Neural cell (in vitro differentiated cells): Measurements from ENCODE around the gene SPAG7. TPM values are rescaled to one million over a fixed set of nuclear protein-coding genes. Genes with fewer than 3 reads are reported as not detected.

ENCODE experiments used
- H2AFZ ChIP-seq: fragments of 200-600, 300-800 bp; sonication (generic), shearing (Covaris generic); 2 replicates; pipeline ENCODE4 v1.6.0; 2014; ENCODE audit warnings: low read depth, mild to moderate bottlenecking, antibody characterized with exemption, low read length, moderate library complexity
- H3F3A ChIP-seq: fragments of 200-600 bp; shearing (Covaris generic); 2 replicates; pipeline ENCODE4 v1.6.1; 2016; ENCODE audit warnings: mild to moderate bottlenecking, moderate library complexity, mixed read lengths, antibody characterized with exemption, low read length; ENCODE audit not compliant: insufficient read depth, poor library complexity, severe bottlenecking
- H3K27ac ChIP-seq: fragments of 200-600, 300-800 bp; sonication (generic), shearing (Covaris generic); 2 replicates; pipeline ENCODE4 v1.5.1; 2014; ENCODE audit warnings: mild to moderate bottlenecking, low read length, moderate library complexity
- H3K27me3 ChIP-seq: fragments of 300-800, 200-600 bp; sonication (generic), shearing (Covaris generic); 2 replicates; pipeline ENCODE4 v1.6.0; 2014; ENCODE audit warnings: mild to moderate bottlenecking, low read depth, low read length, moderate library complexity; ENCODE audit not compliant: insufficient read depth
- H3K36me3 ChIP-seq: fragments of 300-800, 200-600 bp; sonication (generic), shearing (Covaris generic); 2 replicates; pipeline ENCODE4 v1.5.1; 2014; ENCODE audit warnings: mild to moderate bottlenecking, antibody characterized with exemption, low read length, moderate library complexity; ENCODE audit not compliant: insufficient read depth
- H3K4me2 ChIP-seq: fragments of 300-800, 200-600 bp; sonication (generic), shearing (Covaris generic); 2 replicates; pipeline ENCODE4 v1.6.0; 2014; ENCODE audit warnings: mild to moderate bottlenecking, low read length
- H3K4me3 ChIP-seq: fragments of 300-800, 200-600 bp; sonication (generic), shearing (Covaris generic); 2 replicates; pipeline ENCODE4 v1.5.1; 2014; ENCODE audit warnings: mild to moderate bottlenecking, low read length, moderate library complexity
- H3K79me2 ChIP-seq: fragments of 200-600 bp; shearing (Covaris generic); replicated peaks from 2 replicates; pipeline ENCODE4 v1.6.0; 2014; ENCODE audit warnings: mild to moderate bottlenecking, low read length, moderate library complexity; ENCODE audit not compliant: insufficient read depth
- H3K9ac ChIP-seq: fragments of 300-800, 200-600 bp; sonication (generic), shearing (Covaris generic); 2 replicates; pipeline ENCODE4 v1.6.1; 2016; ENCODE audit warnings: mild to moderate bottlenecking, low read length, mixed read lengths
- H3K9me2 ChIP-seq: fragments of 200-600 bp; shearing (Covaris generic); 2 replicates; pipeline ENCODE4 v1.6.1; 2016; ENCODE audit warnings: mild to moderate bottlenecking, low read length, mixed read lengths; ENCODE audit not compliant: insufficient read depth
- H3K9me3 ChIP-seq: fragments of 200-600, 300-800 bp; sonication (generic), shearing (Covaris generic); 2 replicates; pipeline ENCODE4 v1.6.1; 2016; ENCODE audit warnings: mild to moderate bottlenecking, mixed run types, low read length, moderate library complexity, mixed read lengths
- H4K20me1 ChIP-seq: fragments of 200-600 bp; shearing (Covaris generic); 2 replicates; pipeline ENCODE4 v1.6.1; 2016; ENCODE audit warnings: mild to moderate bottlenecking, mixed run types; ENCODE audit not compliant: insufficient read depth
- EP300 ChIP-seq: fragments of 450-650 bp; conservative IDR thresholded peaks from 2 replicates; pipeline ENCODE4 v1.6.1; 2014; ENCODE audit warnings: antibody characterized with exemption, mild to moderate bottlenecking, moderate library complexity; ENCODE audit not compliant: poor library complexity, severe bottlenecking
- EZH2 ChIP-seq: fragments of 200-600, 300-800 bp; shearing (Covaris generic), sonication (generic); IDR thresholded peaks from 2 replicates; pipeline ENCODE4 v1.6.1; 2014; ENCODE audit warnings: antibody characterized with exemption, low read length, borderline replicate concordance, mild to moderate bottlenecking; ENCODE audit not compliant: insufficient read depth, poor library complexity, severe bottlenecking
- MXI1 ChIP-seq: fragments of 450-650 bp; conservative IDR thresholded peaks from 2 replicates; pipeline ENCODE4 v1.6.1; 2014; ENCODE audit warnings: antibody characterized with exemption, mild to moderate bottlenecking; ENCODE audit not compliant: poor library complexity, severe bottlenecking
- POLR2AphosphoS5 ChIP-seq: IDR thresholded peaks from 2 replicates; pipeline ENCODE4 v1.6.1; 2012
- RAD21 ChIP-seq: fragments of 450-650 bp; conservative IDR thresholded peaks from 2 replicates; pipeline ENCODE4 v1.6.1; 2014; ENCODE audit warnings: antibody characterized with exemption, mild to moderate bottlenecking, moderate library complexity
- SMC3 ChIP-seq: fragments of 450-650 bp; conservative IDR thresholded peaks from 2 replicates; pipeline ENCODE4 v1.6.1; 2014; ENCODE audit warnings: antibody characterized with exemption, mild to moderate bottlenecking, moderate library complexity; ENCODE audit not compliant: poor library complexity
- TAF1 ChIP-seq: IDR thresholded peaks from 2 replicates; pipeline ENCODE4 v1.6.1; 2012; ENCODE audit warnings: low read depth
- polyA plus RNA-seq: library from polyadenylated mRNA; depleted of rRNA; stranded (reverse); fragments of >200 nt; gene quantifications from 2 replicates; pipeline ENCODE4 v1.2.3, GENCODE V29; 2014
- TF ChIP-seq, protein P1 (sequence below): IDR thresholded peaks from 2 replicates; pipeline ENCODE4 v1.6.1; 2012; ENCODE audit warnings: borderline replicate concordance
- TF ChIP-seq, protein P2 (sequence below): fragments of 450-650 bp; IDR thresholded peaks from 2 replicates; pipeline ENCODE4 v1.5.1; 2014; ENCODE audit warnings: antibody characterized with exemption, mild to moderate bottlenecking, moderate library complexity; ENCODE audit not compliant: poor library complexity, severe bottlenecking

The SPAG7 gene
- polyA plus RNA-seq, 1 donor from 2014 or later: 66.4 TPM

DNA sequence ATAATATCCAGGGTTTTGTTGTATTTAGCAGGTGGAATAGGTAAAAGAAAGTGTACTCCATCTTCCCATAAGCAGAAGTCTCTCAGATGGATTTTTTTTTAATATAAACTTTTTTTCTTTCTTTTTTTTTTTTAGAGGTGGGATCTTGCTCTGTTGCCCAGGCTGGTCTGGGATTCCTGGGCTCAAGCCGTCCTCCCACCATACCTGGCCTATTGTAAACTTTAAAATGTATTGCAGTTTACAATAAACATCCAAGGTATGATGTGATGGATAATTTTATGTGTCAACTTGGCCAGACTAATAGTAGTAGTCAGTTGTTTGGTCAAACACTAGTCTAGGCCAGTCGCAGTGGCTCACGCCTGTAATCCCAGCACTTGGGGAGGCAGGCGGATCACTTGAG, 46.3 kb downstream of the SPAG7 start:
- Histone ChIP-seq H3K4me2 (no peak overlapping the region), H3K9ac (no peak overlapping the region), H2AFZ (no peak overlapping the region), H3K9me3 (no peaks in the 10 kb centered on the region), H3K9me2 (no peaks in the 10 kb centered on the region), H3F3A (no peaks in the 10 kb centered on the region), H3K27me3 (no peaks in the 10 kb centered on the region), H4K20me1 (no peaks in the 10 kb centered on the region), H3K79me2 (no peaks in the 10 kb centered on the region), H3K27ac (no peak overlapping the region), H3K36me3 (no peaks in the 10 kb centered on the region), H3K4me3 (no peak overlapping the region)
- no peak for TF ChIP-seq RAD21
- TF ChIP-seq, protein P1, sequence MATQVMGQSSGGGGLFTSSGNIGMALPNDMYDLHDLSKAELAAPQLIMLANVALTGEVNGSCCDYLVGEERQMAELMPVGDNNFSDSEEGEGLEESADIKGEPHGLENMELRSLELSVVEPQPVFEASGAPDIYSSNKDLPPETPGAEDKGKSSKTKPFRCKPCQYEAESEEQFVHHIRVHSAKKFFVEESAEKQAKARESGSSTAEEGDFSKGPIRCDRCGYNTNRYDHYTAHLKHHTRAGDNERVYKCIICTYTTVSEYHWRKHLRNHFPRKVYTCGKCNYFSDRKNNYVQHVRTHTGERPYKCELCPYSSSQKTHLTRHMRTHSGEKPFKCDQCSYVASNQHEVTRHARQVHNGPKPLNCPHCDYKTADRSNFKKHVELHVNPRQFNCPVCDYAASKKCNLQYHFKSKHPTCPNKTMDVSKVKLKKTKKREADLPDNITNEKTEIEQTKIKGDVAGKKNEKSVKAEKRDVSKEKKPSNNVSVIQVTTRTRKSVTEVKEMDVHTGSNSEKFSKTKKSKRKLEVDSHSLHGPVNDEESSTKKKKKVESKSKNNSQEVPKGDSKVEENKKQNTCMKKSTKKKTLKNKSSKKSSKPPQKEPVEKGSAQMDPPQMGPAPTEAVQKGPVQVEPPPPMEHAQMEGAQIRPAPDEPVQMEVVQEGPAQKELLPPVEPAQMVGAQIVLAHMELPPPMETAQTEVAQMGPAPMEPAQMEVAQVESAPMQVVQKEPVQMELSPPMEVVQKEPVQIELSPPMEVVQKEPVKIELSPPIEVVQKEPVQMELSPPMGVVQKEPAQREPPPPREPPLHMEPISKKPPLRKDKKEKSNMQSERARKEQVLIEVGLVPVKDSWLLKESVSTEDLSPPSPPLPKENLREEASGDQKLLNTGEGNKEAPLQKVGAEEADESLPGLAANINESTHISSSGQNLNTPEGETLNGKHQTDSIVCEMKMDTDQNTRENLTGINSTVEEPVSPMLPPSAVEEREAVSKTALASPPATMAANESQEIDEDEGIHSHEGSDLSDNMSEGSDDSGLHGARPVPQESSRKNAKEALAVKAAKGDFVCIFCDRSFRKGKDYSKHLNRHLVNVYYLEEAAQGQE: no peak
- TF ChIP-seq, protein P2, sequence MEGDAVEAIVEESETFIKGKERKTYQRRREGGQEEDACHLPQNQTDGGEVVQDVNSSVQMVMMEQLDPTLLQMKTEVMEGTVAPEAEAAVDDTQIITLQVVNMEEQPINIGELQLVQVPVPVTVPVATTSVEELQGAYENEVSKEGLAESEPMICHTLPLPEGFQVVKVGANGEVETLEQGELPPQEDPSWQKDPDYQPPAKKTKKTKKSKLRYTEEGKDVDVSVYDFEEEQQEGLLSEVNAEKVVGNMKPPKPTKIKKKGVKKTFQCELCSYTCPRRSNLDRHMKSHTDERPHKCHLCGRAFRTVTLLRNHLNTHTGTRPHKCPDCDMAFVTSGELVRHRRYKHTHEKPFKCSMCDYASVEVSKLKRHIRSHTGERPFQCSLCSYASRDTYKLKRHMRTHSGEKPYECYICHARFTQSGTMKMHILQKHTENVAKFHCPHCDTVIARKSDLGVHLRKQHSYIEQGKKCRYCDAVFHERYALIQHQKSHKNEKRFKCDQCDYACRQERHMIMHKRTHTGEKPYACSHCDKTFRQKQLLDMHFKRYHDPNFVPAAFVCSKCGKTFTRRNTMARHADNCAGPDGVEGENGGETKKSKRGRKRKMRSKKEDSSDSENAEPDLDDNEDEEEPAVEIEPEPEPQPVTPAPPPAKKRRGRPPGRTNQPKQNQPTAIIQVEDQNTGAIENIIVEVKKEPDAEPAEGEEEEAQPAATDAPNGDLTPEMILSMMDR: no peak
- TF ChIP-seq EP300: no peak
- TF ChIP-seq EZH2: no peak
- no peak for TF ChIP-seq SMC3
- no peak for TF ChIP-seq TAF1
- no peak for TF ChIP-seq MXI1
- TF ChIP-seq POLR2AphosphoS5: no peak

DNA sequence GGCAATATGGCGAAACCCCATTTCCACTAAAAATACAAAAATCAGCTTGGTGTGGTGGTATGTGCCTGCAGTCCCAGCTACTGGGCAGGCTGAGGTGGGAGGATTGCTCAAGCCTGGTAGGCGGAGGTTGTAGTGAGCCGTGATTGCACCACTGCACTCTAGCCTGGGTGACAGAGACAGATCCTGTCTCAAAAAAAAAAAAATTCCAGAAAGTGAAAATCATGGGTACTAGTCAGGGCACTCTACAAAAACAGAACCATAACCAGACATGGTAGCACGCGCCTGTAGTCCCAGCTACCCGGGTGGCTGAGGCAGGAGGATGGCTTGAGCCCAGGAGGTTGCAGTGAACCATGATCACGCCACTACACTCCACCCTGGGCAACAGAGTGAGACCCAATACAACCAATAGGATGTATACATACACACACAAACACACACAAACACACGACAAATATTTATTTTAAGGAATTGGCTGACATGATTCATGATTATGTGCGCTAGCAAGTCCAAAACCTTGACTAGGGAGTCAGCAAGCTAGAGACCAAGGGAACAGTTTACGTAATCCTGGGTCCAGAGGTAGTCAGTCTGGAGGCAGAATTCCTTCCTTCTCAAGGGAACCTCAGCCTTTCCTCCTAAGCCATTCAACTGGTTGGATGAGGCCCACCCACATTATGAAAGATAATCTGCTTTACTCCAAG, 47.1 kb downstream of the SPAG7 start:
- Histone ChIP-seq H3K27me3 (no peaks in the 10 kb centered on the region), H3K9me2 (no peaks in the 10 kb centered on the region), H3K9ac (no peak overlapping the region), H3K9me3 (no peaks in the 10 kb centered on the region), H2AFZ (no peak overlapping the region), H3K36me3 (no peaks in the 10 kb centered on the region), H3K27ac (no peak overlapping the region), H3K79me2 (no peaks in the 10 kb centered on the region), H3F3A (no peaks in the 10 kb centered on the region), H3K4me3 (no peak overlapping the region), H4K20me1 (no peaks in the 10 kb centered on the region), H3K4me2 (no peak overlapping the region)
- TF ChIP-seq, protein P2: no peak
- TF ChIP-seq EP300 (no peak), RAD21 (no peak)
